ENCODE measurements around the gene SLC25A25. TPM values are rescaled to one million over a fixed set of nuclear protein-coding genes. Genes with fewer than 3 reads are reported as not detected.
A peak's percentile ranks its signal among the peaks of the same experiment; 100 is the strongest.
"Not testable (repeated sequence)": the region's sequence is repeated elsewhere in the genome, so short reads cannot be mapped to it uniquely, and the experiment has no call there.

SLC25A25 gene
- total RNA-seq, 6 experiments from 2014 or later: 21.2 to 81.5 (median 53.3) TPM

DNA sequence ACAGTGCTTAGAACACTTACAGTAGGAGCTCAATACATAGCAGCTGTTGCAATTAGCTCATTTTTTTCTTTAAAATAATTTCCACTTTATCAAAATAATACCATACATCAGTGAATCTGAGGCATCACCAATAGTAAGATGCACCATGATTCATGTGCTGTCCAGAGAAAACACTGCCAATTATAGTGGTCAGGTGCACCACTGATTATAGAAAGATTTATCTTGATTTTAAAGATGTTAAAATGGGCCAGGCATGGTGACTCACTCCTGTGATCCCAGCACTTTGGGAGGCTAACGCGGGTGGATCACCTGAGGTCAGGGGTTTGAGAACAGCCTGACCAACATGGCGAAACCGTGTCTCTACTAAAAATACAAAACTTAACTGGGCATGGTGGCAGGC lies 40.3 kb upstream of the SLC25A25 start:
- H3K27ac ChIP-seq: no peak overlapping the region
- H3K4me3 ChIP-seq: no peak overlapping the region
- no peaks in the 10 kb centered on the region for H3K36me3 ChIP-seq
- 68% methylated on average over 2 of the region's 4 CpGs for WGBS (ENCODE audit: insufficient coverage, low coverage, low lambda C conversion rate, missing lambda C conversion rate)
- no peaks in the 10 kb centered on the region for H3K9me3 ChIP-seq
- peaks cover 0 to 2% (median 0%) of the 10 kb centered on the region in 4 donors for H3K4me1 ChIP-seq
- no peak for ATAC-seq
- no peaks in the 10 kb centered on the region for H3K27me3 ChIP-seq
- intact Hi-C loops (cut with DNase I): no loop called here
- no peak for DNase-seq
- TF ChIP-seq, protein P1, sequence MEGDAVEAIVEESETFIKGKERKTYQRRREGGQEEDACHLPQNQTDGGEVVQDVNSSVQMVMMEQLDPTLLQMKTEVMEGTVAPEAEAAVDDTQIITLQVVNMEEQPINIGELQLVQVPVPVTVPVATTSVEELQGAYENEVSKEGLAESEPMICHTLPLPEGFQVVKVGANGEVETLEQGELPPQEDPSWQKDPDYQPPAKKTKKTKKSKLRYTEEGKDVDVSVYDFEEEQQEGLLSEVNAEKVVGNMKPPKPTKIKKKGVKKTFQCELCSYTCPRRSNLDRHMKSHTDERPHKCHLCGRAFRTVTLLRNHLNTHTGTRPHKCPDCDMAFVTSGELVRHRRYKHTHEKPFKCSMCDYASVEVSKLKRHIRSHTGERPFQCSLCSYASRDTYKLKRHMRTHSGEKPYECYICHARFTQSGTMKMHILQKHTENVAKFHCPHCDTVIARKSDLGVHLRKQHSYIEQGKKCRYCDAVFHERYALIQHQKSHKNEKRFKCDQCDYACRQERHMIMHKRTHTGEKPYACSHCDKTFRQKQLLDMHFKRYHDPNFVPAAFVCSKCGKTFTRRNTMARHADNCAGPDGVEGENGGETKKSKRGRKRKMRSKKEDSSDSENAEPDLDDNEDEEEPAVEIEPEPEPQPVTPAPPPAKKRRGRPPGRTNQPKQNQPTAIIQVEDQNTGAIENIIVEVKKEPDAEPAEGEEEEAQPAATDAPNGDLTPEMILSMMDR (IDR thresholded peaks at IDR 0.05): no peak
- no peak for TF ChIP-seq POLR2A (IDR thresholded peaks at IDR 0.05)

DNA sequence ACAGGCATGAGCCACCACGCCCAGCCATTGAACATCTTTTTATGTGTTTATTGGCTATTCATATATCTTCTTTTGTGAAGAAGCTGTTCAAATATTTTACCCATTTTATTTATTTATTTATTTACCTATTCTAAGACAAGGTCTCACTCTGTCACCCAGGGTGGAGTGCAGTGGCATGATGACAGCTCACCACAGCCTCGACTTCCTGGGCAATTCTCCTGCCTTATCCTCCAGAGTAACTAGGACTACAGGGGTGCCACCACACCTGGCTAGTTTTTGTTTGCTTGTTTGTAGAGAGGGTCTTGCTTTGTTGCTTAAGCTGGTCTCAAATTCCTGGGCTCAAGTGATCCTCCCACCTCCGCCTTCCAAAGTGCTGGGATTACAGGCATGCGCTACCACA lies 34.4 kb upstream of the SLC25A25 start:
- DNase-seq: no peak
- peaks cover 0 to 4% (median 0%) of the 10 kb centered on the region in 4 donors for H3K4me1 ChIP-seq
- ATAC-seq: no peak
- H3K9me3 ChIP-seq: no peaks in the 10 kb centered on the region
- no peaks in the 10 kb centered on the region for H3K36me3 ChIP-seq
- 87% methylated on average over 3 of the region's 4 CpGs for WGBS (ENCODE audit: insufficient coverage, low coverage, low lambda C conversion rate, missing lambda C conversion rate)
- H3K4me3 ChIP-seq: no peak overlapping the region
- intact Hi-C loops (cut with DNase I): loop anchor here in 1 of 2 donors (5.0 kb wide), 1 partner anchor 91 kb away; no protein-coding TSS in a partner anchor
- H3K27ac ChIP-seq: no peak overlapping the region
- TF ChIP-seq POLR2A (IDR thresholded peaks at IDR 0.05): no peak
- TF ChIP-seq, protein P1 (IDR thresholded peaks at IDR 0.05): no peak
- no peaks in the 10 kb centered on the region for H3K27me3 ChIP-seq

DNA sequence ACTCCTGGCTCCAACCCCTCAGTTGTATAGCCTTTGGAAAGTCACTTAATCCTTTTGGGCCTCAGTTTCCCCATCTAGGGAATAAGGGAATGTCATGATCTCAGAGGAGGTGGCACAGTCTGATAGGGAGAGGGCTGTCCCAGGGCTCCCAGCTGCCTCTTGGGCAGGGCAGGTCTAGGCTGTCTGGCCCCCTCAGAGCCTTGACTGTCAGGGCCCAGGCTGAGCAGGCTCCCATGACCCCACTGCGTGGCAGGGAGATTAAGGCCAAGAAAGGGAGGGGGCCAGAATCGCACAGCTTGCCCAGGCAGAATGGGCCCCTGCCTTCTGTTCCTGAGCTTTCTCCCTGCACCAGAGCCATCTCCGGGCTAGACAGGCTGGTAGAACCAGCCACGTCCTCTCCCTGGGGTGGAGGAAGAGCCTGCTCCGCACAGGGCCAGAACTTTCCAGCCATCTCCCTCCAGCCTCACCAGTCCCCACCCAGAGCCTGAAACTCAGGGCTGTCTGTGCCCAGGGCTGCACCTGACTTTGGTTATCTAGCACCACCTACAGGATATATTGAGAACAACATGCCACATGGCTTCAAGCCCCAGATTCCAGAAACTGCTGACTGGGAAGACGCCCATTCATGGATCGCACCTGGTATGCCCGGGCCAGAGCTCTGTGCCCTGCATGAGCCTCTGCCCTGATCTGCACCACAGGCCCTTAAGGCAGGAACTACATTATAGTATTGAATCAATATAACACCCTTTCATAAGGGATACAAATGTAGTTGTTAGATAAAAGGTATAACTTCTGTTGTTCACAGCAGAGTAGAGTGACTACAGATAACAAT lies 33.0 kb upstream of the SLC25A25 start:
- H3K27me3 ChIP-seq: no peaks in the 10 kb centered on the region
- DNase-seq (peak; percentile 60 to 86 (median 80)), ATAC-seq (peak; percentile 98 to 99 (median 99))
- intact Hi-C loops (cut with DNase I): loop anchor here (5.0 kb wide), 1 partner anchor 93 kb away; no protein-coding TSS in a partner anchor
- WGBS (ENCODE audit: insufficient coverage, low coverage, low lambda C conversion rate, missing lambda C conversion rate): 0% methylated on average over 2 of the region's 8 CpGs
- H3K27ac ChIP-seq: no peak overlapping the region
- TF ChIP-seq POLR2A (IDR thresholded peaks at IDR 0.05): no peak
- TF ChIP-seq, protein P1 (IDR thresholded peaks at IDR 0.05): peak; percentile 87 to 97 (median 91)
- H3K36me3 ChIP-seq: no peaks in the 10 kb centered on the region
- H3K4me1 ChIP-seq: peaks cover 0 to 4% (median 0%) of the 10 kb centered on the region in 4 donors
- H3K4me3 ChIP-seq: no peak overlapping the region
- no peaks in the 10 kb centered on the region for H3K9me3 ChIP-seq

DNA sequence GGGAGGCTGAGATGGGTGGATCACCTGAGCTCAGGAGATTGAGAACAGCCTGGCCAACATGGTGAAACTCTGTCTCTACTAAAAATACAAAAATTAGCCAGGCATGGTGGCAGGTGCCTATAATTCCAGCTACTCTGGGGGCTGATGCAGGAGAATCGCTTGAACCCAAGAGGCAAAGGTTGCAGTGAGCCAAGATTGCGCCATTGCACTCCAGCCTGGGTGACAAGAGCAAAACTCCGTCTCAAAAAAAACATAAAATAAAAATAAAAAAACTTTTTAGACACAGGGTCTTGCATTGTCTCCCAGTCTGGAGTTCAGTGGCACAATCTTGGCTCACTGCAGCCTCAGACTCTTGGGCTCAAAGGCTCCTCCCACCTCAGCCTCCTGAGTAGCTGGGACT lies 31.5 kb upstream of the SLC25A25 start:
- not testable (repeated sequence) for ATAC-seq, H3K36me3 ChIP-seq, H3K4me1 ChIP-seq, H3K27me3 ChIP-seq, H3K9me3 ChIP-seq, DNase-seq, H3K4me3 ChIP-seq, H3K27ac ChIP-seq
- intact Hi-C loops (cut with DNase I): loop anchor here in 1 of 2 donors (5.0 kb wide), 1 partner anchor 94 kb away; no protein-coding TSS in a partner anchor
- 30% methylated on average over 3 of the region's 3 CpGs for WGBS (ENCODE audit: insufficient coverage, low coverage, low lambda C conversion rate, missing lambda C conversion rate)

DNA sequence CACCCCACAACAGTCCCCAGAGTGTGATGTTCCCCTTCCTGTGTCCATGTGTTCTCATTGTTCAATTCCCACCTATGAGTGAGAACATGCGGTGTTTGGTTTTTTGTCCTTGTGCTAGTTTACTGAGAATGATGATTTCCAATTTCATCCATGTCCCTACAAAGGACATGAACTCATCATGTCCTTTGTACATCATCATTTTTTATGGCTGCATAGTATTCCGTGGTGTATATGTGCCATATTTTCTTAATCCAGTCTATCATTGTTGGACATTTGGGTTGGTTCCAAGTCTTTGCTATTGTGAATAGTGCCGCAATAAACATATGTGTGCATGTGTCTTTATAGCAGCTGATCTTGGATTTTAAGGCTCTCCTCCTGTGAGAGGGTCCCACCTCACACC lies 27.2 kb upstream of the SLC25A25 start:
- H3K9me3 ChIP-seq; H3K4me3 ChIP-seq; H3K27me3 ChIP-seq; intact Hi-C loops (cut with DNase I); H3K36me3 ChIP-seq; H3K27ac ChIP-seq; DNase-seq; ATAC-seq: not testable (repeated sequence)
- 88% methylated on average over 2 of the region's 3 CpGs for WGBS (ENCODE audit: insufficient coverage, low coverage, low lambda C conversion rate, missing lambda C conversion rate)
- H3K4me1 ChIP-seq: peaks cover 0 to 10% (median 4%) of the 10 kb centered on the region in 4 donors

Data from right lobe of liver (tissue), 6 donors.